Measurements from ENCODE around the gene EXT2.

- TF ChIP-seq CTCF (conservative IDR thresholded peaks at IDR 0.05) (no peak), ZFX (IDR thresholded peaks at IDR 0.05) (no peak)
Measured at GRCh38 chr11:44174842-44175241, 79.4 kb downstream of the EXT2 start.

Measured in C4-2B (cell line).